Measurements from ENCODE around the gene EEIG1. TPM values are rescaled to one million over a fixed set of nuclear protein-coding genes. Genes with fewer than 3 reads are reported as not detected.
A peak's percentile ranks its signal among the peaks of the same experiment; 100 is the strongest.

Gene EEIG1
- total RNA-seq, 1 donor from 2014 or later: 61.1 TPM

DNA sequence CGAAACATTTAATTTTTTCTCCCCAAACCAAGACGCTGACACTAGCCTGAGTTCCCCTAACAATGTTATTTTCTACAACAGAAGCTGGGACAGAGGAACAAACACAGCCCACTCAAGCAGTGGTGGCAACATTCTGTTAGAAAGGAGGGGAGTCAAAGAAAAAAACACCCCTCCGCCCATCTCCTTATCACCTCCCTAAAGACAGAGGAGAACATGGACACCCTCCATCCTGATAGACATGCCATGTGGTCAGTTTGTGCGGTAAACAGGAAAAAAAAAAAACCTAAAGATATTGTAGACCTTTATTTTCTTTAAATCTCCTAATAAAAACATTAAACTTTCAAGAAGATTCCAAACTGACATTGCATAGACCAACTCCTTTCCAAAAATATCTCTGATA, 40.2 kb downstream of the EEIG1 start:
- no peaks in the 10 kb centered on the region for H3K9me3 Mint-ChIP-seq
- peaks cover 37% of the 10 kb centered on the region for H3K4me1 Mint-ChIP-seq (ENCODE audit: unreplicated experiment)
- H3K4me3 Mint-ChIP-seq: peak overlapping the region; percentile 35
- TF ChIP-seq CTCF (conservative IDR thresholded peaks at IDR 0.05): no peak
- peak overlapping the region; percentile 37 for H3K27ac Mint-ChIP-seq
- H3K27me3 Mint-ChIP-seq: no peaks in the 10 kb centered on the region
- no peak for DNase-seq (ENCODE audit: extremely low spot score, unreplicated experiment)
- peaks cover 13% of the 10 kb centered on the region for H3K36me3 Mint-ChIP-seq

GRCh38 chr9:127938298-127938690, 42.5 kb downstream of the EEIG1 start:
- Mint-ChIP-seq H3K4me3 (peak overlapping the region; percentile 76), H3K36me3 (peaks cover 10% of the 10 kb centered on the region), H3K27ac (peak overlapping the region; percentile 70), H3K9me3 (no peaks in the 10 kb centered on the region), H3K27me3 (no peaks in the 10 kb centered on the region), H3K4me1 (ENCODE audit: unreplicated experiment) (peaks cover 35% of the 10 kb centered on the region)
- no peak for DNase-seq (ENCODE audit: extremely low spot score, unreplicated experiment)
- no peak for TF ChIP-seq CTCF (conservative IDR thresholded peaks at IDR 0.05)

- Mint-ChIP-seq H3K36me3 (peaks cover 10% of the 10 kb centered on the region), H3K27ac (peak within 1 kb of the TSS; percentile 79), H3K4me3 (peak within 1 kb of the TSS; percentile 94), H3K27me3 (no peaks in the 10 kb centered on the region), H3K9me3 (no peaks in the 10 kb centered on the region), H3K4me1 (ENCODE audit: unreplicated experiment) (peaks cover 31% of the 10 kb centered on the region)
- TF ChIP-seq CTCF (conservative IDR thresholded peaks at IDR 0.05): no peak
- no peak for DNase-seq (ENCODE audit: extremely low spot score, unreplicated experiment)
Measured at GRCh38 chr9:127937388-127938297, 43.1 kb downstream of the EEIG1 start, which contains the start of gene DPM2. DPM2 (minus strand) TSS chr9:127937854; CDS start chr9:127937820, 34 bp downstream.

DNA sequence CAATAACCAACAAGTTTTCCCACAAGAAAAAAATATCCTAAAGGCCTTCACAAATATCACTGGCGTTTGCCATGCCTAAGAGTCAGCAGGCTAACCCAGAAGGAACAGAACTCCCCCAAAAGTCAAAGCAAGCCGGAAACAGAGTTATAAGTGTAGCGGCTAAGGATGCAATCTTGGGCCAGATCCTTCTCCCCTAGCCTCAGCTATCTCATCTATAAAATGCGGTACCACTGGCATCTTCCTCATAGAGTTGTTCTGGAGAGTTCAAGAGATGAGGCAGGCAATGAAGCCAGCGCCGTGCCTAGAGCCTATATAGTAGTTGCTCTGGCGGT, 43.8 kb downstream of the EEIG1 start:
- Mint-ChIP-seq H3K36me3 (peaks cover 9% of the 10 kb centered on the region), H3K4me3 (peak overlapping the region; percentile 94), H3K4me1 (ENCODE audit: unreplicated experiment) (peaks cover 26% of the 10 kb centered on the region), H3K27me3 (no peaks in the 10 kb centered on the region), H3K9me3 (no peaks in the 10 kb centered on the region), H3K27ac (peak overlapping the region; percentile 79)
- no peak for DNase-seq (ENCODE audit: extremely low spot score, unreplicated experiment)
- TF ChIP-seq CTCF (conservative IDR thresholded peaks at IDR 0.05): no peak

DNA sequence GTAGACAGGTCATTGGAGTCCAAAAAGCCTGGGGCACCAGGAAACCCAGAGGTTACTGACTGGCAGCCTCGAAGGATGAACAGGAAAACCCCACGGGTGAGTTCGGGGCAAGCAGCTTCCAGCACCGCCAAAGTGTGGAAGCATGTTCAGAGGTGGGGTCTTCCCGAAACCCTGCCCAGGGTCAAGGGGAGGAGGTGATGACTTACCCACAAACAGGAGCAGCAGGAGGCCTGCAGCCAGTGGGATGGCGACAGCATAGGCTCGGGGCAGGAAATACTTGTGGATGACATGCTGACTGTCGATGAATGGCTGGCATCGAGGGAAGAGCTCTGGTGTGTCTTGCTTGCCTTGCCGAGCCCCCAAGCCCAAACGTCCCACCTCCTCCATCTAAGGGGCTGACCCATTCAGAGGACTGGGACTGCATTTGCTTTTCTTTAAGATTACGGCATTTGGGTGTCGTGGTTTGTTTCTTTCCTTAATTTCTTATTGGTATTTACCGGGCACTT, 44.4 kb downstream of the EEIG1 start:
- Mint-ChIP-seq H3K4me3 (peak overlapping the region; percentile 94), H3K4me1 (ENCODE audit: unreplicated experiment) (peaks cover 29% of the 10 kb centered on the region), H3K9me3 (no peaks in the 10 kb centered on the region), H3K27me3 (no peaks in the 10 kb centered on the region), H3K36me3 (peaks cover 9% of the 10 kb centered on the region), H3K27ac (peak overlapping the region; percentile 90)
- DNase-seq (ENCODE audit: extremely low spot score, unreplicated experiment): no peak
- TF ChIP-seq CTCF (conservative IDR thresholded peaks at IDR 0.05): no peak

Measured in type B pancreatic cell (in vitro differentiated cells).